GM19035 (cell line): Measurements from ENCODE around the gene ADAMTS19.
"Not testable (repeated sequence)": the region's sequence is repeated elsewhere in the genome, so short reads cannot be mapped to it uniquely, and the experiment has no call there.

Experiments
- ATAC-seq: cut with Tn5 transposase; IDR thresholded peaks from one replicate; pipeline ENCODE4 v1.9.1; 2021; ENCODE audit not compliant: unreplicated experiment

ADAMTS19 gene, protein sequence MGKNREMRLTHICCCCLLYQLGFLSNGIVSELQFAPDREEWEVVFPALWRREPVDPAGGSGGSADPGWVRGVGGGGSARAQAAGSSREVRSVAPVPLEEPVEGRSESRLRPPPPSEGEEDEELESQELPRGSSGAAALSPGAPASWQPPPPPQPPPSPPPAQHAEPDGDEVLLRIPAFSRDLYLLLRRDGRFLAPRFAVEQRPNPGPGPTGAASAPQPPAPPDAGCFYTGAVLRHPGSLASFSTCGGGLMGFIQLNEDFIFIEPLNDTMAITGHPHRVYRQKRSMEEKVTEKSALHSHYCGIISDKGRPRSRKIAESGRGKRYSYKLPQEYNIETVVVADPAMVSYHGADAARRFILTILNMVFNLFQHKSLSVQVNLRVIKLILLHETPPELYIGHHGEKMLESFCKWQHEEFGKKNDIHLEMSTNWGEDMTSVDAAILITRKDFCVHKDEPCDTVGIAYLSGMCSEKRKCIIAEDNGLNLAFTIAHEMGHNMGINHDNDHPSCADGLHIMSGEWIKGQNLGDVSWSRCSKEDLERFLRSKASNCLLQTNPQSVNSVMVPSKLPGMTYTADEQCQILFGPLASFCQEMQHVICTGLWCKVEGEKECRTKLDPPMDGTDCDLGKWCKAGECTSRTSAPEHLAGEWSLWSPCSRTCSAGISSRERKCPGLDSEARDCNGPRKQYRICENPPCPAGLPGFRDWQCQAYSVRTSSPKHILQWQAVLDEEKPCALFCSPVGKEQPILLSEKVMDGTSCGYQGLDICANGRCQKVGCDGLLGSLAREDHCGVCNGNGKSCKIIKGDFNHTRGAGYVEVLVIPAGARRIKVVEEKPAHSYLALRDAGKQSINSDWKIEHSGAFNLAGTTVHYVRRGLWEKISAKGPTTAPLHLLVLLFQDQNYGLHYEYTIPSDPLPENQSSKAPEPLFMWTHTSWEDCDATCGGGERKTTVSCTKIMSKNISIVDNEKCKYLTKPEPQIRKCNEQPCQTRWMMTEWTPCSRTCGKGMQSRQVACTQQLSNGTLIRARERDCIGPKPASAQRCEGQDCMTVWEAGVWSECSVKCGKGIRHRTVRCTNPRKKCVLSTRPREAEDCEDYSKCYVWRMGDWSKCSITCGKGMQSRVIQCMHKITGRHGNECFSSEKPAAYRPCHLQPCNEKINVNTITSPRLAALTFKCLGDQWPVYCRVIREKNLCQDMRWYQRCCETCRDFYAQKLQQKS

DNA sequence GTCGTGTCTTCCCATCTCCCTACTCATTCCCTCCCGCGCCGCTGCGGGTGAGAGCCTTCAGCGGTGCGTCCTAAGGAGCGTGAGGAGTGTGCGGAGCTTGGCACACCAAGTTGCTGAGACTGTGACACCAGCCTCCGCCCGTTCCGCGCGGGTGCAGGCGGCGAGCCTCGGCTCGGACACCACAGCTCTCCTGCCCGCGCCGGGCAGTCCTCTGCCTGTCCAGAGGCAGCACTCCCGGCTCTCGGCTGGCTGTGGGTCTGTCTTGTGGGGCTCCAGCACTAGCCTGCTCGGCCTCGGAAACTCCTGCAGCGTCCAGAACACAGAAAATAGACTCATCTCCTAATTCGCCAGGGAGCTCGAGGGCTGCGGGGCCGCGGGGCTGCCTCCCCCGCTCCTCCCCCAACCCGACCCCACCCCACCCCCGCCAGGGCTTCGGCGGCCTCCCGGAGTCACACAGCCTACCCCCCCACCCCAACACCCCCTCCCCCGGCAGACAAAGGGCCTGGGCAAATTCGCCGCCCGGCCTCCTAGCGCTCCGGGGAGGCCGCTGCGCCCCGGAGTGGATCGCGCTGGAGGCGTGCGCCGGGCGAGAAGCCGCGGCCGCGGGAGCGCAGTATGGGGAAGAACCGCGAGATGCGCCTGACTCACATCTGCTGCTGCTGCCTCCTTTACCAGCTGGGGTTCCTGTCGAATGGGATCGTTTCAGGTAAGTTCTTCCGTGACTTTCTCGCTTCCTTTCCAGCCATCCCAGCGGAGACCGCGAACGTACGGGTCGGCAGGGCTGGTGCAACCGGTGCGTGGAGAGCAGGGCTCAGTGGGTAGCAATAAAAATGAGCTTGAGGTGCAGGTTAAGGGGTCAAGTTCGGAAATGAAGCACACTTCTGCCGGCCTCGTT lies at the start of gene ADAMTS19:
ADAMTS19 (plus strand) TSS at position 522 of the 895 bp plus-strand sequence; CDS start at position 616, 94 bp downstream.
- ATAC-seq: no peak

DNA sequence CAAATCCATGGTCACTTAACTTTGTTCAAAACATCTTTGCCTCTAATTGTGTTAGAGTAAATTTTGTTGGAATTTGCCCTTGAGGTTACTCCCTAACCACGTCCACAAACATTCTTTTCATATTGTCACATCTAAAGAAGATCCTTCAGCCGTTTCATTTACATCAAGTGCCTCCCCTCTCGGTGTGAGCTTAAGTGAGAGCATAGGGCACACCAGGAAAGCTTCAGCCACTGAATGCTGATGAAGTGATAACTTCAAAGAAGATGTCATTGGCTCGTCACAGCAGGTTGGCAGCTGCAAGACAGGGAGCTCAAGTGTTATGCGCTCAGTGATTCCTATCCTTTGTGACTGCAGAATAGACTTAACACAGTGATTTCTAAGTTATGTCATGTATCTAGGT lies 49.6 kb upstream of the ADAMTS19 start:
- no peak for ATAC-seq

DNA sequence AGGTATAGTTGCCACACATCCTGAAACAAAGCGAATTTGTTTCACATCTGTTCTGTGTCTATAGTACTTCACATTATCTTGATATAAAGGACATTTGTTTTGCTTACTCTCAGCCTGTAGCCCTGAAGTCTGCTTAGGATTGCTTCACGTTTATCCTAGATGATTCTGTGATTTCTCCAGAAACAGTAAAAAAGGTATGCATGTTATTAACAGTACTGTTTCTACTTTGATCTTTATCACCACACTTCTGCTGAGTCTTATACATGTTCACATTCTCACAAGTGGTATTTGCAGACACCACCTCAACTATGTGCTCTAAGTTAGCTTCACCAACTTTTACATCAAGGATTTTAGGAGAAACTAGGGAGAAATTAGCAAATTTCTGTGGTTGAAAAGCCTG lies 47.4 kb upstream of the ADAMTS19 start:
- ATAC-seq: no peak

DNA sequence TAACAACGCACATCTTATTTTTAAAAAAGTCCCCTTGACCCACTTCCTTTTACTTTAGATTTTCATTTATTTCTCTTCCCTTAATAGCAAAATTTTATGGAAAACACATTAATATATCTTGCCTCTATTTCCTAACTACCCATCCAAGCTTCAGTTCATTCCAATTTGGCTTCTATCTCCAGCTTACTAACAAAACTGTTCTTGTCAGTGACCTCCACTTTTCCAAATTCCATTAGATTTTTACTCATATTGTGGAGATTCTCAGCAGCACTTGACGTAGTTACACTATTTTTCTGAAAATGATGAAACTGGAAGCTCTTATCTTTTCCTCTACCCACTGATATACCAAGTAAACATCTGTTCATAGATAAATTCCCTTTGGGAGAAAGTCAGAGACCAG lies 46.5 kb upstream of the ADAMTS19 start:
- no peak for ATAC-seq

DNA sequence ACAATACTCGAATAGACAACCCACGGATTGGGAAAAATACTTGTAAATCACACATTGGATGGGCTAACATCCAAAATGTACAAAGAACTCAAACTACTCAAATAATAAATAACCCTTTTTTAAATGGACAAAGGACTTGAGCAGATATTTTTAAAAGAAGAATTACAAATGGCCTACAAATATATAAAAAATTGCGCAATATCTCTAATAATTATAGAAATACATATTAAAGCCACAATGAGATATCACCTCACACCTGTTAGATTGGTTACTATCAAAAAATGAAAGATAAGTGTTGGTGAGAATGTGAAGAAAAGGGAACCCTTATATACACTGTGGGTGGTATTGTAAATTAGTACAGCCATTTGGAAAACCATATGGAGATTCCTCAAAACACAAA lies 40.8 kb upstream of the ADAMTS19 start:
- ATAC-seq: no peak

DNA sequence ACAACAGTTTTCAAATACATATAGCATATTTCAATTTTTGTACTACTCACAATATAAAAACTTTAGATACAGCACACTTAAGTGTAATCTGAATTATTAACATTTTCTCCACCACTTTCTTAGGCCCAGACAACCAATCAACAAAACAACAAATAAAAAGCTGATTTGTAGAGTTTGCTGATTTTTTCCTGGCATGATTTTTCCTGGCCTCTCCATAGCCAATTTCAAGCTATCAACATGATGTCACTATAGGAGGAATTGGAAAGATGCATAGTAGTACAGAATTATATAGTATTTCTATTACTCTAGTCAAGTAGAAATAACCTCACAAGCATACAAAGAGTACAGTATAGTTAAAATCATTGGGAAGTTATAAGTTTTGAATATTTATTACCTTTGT lies 35.1 kb upstream of the ADAMTS19 start:
- ATAC-seq: no peak

DNA sequence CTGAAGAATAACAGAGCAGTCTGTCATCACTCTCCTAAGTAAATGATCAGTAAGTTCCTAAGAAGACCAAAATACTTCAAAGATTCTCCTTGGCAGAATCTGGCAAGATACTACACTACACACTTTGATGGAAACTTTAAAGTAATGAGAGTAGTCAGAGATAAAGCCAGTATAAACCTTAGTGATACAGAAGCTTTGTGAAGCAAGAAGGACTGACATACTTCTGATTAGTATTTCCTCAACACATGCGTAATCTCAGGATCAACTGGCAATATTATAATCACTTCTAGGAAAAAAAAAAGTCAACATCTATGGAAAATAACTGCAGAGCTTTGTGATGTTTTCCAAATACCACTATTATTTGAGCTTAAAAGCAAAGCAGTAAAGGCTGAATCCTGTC lies 34.0 kb upstream of the ADAMTS19 start:
- no peak for ATAC-seq

DNA sequence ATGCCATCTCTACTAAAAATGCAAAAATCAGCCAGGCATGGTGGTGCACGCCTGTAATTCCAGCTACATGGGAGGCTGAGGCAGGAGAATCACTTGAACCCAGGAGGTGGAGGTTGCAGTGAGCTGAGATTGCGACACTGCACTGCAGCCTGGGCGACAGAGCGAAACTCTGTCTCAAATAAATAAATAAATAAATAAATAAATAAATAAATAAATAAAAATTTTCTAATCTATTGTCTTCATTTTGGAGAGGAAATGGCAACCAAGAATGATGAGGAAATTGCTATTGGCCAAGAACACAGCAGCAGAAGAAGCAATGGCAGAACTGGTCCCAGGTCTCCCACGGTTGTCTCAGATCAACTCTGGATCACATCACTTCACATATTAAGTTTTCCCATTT lies 31.5 kb upstream of the ADAMTS19 start:
- ATAC-seq: not testable (repeated sequence)

DNA sequence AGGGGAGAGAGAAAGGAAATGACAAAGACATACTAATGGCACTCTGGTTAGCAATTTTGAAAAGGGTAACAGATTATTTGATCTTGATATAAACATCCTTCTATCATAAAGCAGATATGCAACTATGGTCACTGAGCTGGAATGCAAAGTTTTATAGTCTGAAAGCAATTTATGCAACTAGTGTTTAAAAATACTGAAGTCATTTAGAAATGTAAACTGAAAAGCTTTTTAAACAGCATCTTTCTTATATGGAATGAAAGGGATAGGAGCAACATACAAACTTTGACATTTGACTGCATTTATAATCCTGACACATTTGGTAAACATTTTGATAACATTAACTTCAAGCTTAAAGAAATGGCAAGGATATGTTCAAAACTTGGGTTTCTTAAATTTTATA lies 28.7 kb upstream of the ADAMTS19 start:
- no peak for ATAC-seq

DNA sequence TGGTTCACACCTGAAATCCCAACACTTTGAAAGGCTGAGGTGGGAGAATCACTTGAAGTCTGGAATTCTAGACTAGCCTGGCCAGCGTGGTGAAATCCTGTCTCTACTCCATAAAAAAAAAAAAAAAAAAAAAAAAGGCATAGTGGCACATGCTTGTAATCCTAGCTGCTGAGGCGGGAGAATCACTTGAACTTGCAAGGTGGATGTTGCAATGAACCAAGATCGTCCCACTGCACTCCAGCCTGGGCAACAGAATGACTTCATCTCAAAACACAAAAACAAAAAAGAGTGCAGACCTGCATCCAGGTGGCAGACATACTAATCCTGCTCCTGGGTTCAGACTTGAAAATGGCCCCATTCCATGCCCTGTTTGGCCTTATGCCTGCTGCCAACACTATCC lies 21.8 kb upstream of the ADAMTS19 start:
- no peak for ATAC-seq

DNA sequence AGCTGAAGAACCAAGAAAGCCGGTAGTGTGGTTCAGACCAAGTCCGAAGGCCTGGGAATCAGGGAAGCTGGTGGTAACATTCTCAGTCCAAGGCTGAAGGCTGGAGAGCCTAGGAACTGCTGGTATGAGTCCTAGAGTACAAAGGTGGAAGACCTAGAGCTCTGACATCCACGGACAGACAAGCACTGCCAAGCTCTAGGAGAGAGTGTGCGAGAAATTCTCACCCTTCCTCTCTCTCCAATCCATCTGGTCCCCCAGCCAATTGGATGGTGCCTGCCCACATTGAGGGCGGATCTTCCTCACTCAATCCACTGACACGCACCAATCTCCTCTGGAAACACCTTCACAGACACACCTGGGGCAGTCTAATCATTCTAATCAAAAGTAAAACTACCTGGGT lies 19.7 kb upstream of the ADAMTS19 start:
- no peak for ATAC-seq

DNA sequence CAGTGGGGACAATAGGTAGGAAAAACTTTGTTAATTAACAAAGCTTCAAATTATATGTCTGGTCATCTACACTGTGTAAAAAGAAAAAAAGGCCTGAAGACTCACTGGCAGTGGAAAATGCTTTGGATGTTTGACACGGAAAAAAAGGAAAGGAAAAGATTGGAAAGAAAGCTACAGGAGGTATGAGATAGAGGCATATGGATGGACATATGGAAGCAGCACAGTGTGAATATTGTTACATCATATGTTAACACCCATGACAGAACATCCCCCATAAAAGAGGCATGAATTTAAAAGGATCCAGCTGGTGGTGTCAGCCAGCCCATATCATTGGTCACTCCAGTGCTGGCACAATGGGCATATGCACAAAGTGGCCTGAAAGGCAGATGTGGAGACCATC lies 19.0 kb upstream of the ADAMTS19 start:
- no peak for ATAC-seq

DNA sequence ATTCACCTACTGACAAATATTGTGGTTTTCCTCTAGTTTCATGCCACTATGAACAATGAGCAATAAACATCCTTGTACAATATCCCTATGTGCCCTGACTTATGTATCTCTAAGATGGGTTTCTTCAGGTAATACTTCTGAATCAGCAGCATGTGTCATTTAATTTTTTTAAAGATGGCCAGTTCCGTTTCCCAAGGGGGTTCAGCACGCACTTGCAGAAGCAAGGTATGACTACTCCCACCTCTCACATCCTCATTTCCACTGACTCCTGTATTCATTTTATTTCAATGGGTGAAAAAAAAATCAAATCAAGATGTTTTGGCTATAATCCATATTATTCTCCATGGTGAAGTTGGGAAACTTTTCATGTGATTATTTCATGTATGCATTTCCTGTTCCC lies 14.7 kb upstream of the ADAMTS19 start:
- ATAC-seq: no peak

DNA sequence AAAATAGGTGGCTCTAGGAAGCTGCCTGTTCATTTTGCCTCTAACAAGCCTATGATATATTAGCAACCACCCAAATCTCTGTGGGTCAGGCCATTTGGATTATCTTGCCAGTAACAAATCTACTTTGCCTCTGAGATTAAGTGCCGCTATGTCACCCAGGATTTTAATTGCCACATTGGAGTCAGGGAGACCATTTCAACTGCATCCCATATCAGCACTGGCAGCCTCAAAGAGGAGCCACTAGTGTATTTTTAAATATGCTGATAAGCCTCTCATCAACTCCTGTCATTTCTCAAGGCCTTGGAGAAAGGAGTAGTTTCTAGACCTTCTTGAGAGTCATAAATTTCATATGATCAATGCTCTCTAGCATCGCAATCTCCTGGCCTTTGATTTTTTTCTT lies 12.1 kb upstream of the ADAMTS19 start:
- ATAC-seq: no peak

DNA sequence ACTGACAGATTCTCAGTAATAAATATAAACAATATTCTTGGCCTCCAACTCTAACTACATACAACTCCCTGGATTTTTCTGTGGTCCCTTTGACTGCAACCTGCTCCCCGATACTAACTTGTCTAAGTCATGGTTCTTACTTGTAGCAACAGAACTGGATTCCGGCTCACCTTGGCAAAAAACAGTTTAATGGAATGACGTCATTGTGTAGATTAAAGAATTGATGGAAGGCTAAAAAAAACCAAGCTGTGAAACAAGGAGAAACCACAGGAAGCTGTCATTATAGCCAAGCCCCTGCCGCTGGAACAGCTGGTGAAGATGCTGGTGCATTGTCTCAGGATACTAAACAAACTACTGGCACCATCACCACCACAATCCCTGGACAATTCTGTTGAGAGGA lies 11.4 kb upstream of the ADAMTS19 start:
- no peak for ATAC-seq

DNA sequence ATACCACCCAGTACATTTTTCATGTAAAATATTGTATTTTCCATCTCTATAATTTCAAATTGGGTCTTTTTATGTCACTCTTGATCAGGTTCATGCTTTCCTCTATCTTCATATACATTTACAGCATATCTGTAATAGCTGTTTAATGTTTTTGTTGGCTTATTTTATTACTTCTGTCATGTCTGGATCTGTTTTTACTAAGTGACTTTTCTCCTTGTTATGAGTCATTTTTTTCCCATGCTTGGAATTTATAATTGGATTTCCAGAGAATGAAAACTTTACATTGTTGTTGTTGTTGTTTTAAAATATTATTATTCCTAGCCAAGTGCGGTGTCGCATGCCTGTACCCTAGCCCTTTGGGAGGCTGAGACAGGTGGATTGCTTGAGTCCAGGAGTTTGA lies 5.6 kb upstream of the ADAMTS19 start:
- no peak for ATAC-seq

DNA sequence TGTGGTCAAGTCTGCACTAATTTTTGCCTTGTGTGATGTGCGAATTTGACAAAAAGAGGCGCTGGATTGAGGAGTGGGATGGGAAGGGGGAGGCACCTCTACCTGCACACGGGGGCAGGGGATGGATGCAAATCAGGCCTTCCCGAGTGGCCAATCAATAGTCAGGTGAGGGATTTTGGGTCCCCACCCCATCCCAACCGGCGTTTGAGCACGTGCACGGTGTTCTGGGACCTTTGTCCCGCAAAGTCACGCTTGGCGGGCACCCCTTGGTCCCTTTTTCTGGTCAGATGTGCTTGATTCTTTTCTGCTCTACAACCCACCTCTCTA lies 685 bp upstream of the ADAMTS19 start:
- ATAC-seq: no peak

DNA sequence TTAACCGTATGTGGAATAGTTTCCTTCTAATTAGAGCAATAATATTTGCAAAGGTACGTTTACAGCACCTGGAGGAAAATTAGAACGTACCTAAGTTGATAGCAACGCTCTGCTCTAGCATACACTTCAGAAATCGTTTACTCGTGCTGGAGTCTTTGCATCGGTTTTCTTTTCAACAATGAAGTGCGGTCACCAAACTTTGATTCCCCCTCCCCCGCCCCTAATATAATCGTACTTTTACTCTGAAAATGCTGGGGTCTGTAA lies 506 bp downstream of the ADAMTS19 start:
- no peak for ATAC-seq

DNA sequence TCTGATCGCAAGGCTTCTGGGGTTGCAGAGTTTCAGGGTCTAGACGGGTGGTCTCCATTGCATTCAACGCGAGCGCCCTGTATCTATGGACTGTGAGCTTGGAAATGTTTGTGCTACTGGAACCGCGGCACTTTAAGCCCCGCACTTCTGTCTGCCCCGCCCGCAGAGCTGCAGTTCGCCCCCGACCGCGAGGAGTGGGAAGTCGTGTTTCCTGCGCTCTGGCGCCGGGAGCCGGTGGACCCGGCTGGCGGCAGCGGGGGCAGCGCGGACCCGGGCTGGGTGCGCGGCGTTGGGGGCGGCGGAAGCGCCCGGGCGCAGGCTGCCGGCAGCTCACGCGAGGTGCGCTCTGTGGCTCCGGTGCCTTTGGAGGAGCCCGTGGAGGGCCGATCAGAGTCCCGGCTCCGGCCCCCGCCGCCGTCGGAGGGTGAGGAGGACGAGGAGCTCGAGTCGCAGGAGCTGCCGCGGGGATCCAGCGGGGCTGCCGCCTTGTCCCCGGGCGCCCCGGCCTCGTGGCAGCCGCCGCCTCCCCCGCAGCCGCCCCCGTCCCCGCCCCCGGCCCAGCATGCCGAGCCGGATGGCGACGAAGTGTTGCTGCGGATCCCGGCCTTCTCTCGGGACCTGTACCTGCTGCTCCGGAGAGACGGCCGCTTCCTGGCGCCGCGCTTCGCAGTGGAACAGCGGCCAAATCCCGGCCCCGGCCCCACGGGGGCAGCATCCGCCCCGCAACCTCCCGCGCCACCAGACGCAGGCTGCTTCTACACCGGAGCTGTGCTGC lies 1.0 kb downstream of the ADAMTS19 start:
- no peak for ATAC-seq

DNA sequence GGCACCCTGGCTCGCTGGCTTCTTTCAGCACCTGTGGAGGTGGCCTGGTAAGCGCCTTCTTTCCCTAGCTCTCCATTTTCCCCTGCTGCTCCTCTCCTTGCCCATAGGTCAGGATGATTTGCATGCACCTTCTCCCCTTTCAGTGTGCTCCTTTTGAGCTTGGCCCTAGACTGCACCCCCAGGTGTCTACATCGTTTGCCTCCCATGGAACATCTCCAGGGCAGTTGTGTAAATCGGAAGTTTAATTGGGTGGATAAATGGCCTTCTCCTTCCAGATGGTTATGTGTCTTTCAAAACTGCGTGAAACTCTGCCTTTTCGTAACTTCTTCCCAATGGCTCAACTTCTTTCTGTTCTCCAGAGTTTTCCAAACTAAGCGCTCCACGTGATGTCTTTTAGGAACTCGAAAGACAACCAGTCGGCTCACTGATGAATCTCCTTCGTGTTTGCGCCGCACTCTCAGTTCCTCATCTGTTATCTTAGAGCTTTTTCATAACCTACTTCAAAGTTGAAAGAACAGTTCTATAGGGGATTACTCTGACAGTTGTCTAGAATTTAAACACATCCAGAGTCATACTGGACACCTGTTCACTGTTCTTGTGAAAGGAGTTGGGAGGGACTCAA lies 1.7 kb downstream of the ADAMTS19 start:
- ATAC-seq: no peak
